HG02852 (cell line): Measurements from ENCODE around the gene SGCA.

Experiments used
- ATAC-seq: cut with Tn5 transposase; IDR thresholded peaks from one replicate; pipeline ENCODE4 v1.9.1; 2021; ENCODE audit warnings: mild to moderate bottlenecking, moderate library complexity; ENCODE audit not compliant: unreplicated experiment

Gene SGCA

GRCh38 chr17:50165867-50166517 lies at the start of gene SGCA:
Gene SGCA, plus strand, starts transcription at chr17:50166005. Its CDS starts 36 bp downstream, at chr17:50166041.
- ATAC-seq: no peak

DNA sequence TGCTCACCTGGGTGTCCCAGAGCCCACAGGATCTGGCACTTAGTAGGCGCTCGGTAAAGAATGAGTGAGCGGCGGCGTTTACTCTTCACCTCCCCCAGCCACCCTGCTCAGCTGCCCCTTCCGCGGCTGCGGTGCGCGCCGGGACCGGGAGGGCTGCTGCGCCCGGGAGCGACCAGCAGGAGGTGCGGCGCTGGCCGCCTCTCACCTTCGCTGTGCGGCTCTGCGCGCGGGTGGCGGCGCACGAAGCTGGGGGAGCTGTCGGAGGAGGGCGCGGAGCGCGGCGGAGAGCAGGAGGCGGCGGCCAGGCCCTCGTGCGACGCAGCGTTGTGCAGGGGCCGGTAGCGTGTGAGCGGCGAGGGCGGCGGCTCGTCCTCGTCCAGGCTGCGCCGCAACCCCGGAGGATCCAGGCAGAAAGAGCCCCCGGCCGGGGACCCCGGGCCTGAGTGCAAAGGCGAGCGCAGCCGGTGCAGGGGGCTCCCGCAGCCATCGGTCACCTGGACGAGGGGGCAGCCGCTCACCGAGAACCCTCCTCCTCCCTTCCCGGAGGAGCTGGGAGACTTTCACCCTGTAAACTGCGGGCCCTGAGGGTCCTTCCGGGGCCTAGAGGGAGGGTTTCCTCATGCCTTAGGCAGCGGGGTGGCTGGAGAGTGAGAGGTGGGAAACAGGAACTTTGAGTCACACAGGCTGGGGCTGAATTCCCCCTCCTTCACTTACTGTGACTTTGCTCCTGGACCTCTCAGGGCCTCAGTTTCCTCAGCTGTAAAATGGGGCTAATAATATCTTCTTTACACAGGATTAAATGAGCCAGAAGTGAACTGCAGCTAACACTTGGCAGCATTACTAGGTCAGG lies 48.4 kb upstream of the SGCA start:
- peak; percentile 51 for ATAC-seq

DNA sequence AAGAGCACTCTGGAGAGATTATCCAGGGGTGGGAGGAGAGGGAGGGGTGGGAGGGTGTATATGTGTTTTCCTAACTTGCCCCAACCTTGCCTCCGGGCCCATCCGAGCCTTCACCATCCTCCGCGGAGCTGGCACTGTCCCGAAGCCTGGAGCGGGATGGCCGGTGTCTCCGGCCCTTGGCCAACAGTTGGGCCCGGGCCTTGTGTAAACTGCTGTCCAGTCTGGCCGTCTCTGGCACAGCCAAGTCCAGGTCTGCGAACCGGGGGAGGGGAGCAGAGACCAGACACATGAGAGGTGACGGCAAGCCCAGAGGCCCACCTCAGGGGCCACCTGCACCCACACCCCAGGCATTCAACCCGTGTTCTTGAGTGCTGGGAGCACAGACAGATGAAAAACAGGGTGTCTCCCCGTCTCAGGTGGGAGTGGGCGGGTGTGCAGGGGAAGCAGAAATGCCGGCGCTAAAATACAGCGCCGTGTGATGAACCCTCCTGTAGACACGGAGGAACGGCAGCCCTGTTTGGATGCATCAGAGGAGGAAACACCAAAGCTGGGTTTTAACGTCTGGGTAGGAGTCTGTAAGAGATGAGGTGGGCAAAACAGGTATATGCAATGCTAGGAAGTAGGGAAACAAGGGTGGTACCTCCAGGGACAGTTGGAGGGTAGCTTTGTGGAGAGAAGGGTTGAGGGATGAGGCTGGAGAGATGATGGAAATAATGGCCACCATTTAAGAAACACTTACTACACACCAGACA lies 47.6 kb upstream of the SGCA start:
- ATAC-seq: no peak

DNA sequence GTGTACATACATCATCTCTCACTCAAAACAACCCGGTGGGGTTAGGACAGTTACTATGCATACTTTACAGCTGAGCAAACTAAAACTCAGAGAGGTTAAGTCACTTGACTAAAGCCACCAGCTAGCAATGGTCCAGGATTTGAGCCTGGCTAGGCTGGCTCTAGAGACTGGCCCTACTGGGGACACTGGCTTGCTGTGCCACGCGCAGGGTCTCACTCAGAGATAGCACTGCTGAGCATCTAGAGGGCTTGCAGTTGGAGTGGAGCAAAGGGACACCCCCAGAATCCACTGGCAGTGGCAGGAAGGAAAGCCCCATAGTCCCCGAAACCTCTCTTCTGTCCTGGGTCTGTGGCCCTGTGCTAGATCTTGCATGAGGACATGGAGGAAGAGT lies 47.0 kb upstream of the SGCA start:
- ATAC-seq: no peak

GRCh38 chr17:50120475-50121253 lies 45.1 kb upstream of the SGCA start:
- ATAC-seq: no peak

DNA sequence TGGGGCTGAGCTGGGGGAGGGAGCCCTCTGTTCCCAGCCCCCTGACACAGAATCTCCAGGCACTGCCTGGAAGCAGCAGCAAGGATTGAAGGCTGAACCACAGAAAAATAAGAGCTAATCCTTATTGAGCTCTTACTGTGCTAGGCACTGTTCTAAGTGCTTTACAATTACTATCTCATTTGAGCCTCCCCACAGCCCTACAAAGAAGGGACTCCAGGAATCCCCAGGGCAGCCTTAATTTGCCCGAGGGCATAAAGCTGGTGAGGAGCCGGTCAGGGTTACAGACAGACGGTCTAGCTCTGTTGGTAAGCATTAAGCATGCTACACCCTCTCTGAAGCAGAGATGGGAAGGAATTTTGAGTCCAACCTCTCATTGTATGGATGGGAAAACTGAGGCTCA lies 42.9 kb upstream of the SGCA start:
- no peak for ATAC-seq

DNA sequence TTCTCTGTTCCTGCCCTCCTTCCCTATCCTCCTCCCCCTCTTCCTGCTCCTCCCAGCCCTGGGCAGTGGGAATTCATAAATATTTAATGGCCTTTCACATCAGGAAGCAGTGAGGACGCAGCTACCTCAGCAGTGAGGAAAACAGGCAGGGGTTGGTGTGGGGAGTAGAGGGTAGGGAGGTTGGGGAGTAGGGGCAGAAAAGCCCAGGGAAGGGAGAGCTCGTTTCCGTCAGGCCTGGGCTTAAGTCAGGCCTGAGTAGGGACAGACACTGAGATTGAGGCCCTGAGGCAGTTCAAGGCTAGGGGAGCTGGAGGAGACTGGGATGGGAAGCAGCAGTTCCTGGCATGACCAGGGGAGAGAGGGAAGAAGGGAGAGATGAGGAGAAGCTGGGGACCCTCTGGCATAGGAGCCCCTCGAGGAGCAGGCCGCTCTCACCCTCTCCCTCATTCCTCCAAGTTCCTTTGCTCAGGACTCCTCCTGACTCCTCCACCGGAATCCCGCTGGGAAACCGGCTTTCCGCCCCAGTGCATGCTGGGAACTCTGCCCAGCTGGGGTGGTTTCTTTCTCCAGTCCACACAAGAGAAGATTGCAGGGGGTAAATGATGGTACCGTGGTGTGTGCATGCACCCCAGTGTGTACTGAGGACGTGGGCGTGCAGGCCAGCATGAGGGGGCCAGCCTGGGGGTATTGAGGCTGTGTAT lies 42.0 kb upstream of the SGCA start:
- no peak for ATAC-seq

DNA sequence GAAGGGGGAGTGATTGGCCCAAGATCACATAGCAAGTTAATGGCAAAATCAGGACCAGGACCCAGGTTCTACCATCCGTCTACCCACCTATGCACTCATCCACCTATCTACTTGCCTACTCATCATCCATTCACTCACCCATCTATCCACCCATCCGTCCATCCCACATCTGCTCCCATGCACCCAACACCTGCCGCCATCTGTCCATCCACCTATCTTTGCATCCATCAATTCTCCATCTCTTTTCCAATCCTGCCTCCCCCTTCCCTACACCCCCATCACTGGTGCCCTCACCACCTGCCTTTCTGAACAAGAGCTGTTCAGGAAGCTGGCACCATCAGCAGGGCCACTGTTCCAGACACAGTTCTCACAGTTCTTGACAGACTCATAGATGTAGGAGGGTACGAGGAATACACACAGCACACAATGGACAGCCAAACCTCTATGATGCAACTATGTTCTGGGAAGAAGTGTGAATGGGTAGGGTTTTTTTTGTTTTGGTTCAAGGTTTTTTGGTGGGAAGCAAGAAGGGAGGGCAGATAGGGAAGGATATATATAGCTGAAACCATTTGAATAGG lies 40.3 kb upstream of the SGCA start:
- ATAC-seq: no peak

DNA sequence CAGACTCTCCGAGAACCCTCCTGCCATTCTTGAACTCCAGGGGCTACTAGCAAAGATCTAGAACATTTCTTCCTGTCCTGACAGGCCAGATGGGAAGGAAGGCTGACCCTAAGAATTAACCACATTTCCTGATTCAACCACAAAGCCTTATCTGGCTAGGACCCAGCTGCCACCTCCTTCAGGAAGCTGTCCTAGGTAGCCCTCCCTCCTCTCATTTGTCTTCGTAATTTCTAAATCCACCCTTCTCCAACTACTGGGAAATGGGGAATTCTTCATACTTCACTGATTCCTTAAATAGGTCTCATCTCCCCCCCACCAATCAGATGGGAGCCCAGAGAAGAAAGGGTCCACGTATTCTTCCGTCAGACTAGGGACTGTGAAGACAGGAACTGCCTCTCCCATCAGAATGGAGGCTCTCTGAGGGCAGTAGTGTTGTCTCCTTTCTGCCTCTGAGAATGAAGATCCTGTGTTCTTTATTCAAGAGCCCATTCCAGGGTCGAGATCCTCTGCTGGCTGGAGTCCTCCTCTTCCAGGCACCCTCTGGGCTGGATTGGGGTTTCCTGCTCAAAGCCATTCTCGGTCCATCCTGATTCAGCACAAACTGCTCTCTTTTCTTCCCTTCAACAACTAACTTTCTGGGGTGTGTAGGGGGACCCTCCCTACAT lies 38.0 kb upstream of the SGCA start:
- no peak for ATAC-seq

- no peak for ATAC-seq
These were observed 37.1 kb upstream of the SGCA start for GRCh38 chr17:50128441-50129352.

DNA sequence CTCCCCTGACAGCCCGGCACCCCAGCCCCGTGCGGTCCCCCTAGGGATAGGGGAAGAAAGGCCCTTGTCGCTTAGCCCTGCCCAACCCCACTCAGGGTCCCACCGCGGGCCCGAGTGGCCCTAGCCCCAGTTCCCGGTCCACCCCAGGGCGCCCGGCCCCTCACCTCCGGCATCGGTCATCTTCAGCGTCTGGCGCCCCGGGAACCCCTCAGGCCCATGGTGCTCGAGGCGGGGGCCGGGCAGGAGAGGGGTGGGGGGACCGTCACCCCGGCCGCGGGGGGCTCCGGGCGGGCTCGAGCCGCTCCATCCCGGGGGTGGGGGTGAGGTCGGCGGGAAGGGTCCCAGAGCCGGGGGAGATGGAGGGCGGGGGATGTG lies 36.5 kb upstream of the SGCA start:
- no peak for ATAC-seq

- ATAC-seq: no peak
These were observed 35.9 kb upstream of the SGCA start, which contains the start of gene SAMD14 for GRCh38 chr17:50129728-50130558. Gene SAMD14, minus strand, starts transcription at chr17:50130160. Its CDS starts 5,201 bp downstream, at chr17:50124959.

DNA sequence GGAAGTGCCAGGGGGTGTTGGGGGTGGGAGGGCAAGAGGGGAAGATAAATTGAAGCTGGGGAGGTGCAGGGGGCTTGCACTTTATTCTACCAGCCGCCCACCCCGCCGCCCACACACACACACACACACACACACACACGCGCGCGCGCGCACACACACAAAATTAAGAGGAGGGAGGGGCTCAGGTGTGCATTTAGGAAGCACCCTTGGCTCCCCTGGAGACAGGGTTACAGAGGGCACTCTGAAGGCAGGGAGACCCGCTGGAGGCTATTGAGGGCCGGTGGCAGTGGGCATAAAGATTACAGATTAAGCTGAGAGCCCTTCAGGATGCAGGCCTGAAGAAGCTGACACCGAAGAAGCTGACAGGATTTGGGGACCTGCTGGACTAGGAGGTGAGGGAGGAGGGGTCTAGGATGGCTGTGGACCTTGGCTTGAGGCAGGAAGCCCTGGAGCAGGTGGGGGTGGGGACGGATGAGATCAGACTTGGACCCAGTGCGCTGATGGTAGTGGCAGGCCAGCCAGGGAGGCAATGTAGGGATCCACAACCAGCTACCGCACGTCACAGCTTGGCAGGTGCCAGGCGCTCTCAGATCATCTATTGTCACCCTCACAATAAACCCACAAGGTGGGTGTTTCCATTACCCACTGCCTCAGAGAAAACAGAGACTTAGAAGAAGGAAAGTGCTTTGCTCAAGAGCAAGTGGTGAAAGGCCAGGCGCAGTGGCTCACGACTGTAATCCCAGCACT lies 35.1 kb upstream of the SGCA start:
- no peak for ATAC-seq

DNA sequence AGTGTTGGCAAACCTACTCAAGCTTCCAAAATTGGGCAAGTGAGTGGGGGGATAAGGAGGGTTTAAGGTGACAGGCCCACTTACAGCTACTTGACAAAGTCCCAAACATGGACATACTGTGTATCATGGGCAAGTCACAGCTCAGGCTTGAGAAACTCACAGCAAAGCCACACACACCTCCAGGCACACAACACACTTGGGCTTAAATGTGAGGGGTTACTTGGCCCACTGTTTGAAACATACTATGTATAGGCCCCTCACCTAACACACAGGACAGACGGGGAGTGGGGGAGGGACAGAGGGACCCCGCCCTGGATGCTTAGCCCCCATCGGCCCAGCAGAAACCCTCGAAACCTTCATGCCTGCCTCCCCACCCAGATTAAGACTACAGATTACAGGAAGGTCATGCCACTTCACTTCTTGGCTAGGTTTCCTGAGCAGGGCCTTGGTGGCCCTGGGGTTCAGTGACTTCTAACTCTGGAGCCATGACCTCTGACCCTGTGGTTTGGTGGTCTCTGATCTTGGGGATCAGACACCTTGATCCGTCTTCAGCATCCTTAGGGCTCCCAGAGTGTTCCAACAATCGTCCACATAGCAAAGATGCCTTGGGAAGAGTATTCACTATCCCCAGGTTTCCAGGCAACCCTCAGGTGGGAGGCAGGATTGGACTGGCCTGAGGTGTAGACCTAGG lies 33.6 kb upstream of the SGCA start:
- ATAC-seq: no peak

DNA sequence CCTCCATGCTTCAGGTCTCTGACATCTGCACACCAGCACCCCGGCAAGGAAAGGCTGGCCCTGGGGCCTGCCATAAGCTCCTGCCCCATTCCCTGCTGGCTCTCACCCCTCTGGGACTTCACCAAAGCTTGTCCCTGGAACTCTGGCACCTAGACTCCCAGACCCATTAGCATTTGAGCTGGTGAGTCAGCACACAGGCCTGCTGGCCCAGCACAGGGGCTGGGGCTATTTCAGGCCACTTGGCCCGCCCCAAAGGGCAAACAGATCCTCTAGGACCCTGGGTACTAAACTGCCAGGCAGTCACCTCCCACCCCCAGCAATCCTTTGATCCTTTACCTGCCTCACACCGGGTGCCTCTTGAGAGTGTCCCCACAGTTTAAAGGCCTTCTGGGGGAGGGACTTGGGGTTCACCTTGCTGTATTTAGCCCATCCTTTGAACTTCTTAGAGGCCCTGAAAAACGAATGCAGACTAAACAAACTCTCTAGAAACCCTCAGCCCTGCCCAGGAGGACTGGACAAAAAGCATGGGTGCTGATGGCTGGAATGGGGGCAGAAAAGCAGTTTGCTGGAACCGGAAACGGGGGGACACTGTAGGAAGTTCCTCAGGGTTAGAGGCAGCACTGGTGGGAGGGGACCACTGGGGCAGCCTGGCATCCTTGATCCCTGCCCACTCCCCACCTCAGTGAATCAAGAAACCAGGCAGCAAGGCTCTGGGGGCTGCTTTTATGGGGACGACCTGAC lies 32.6 kb upstream of the SGCA start:
- ATAC-seq: no peak

GRCh38 chr17:50133769-50134099 lies 32.1 kb upstream of the SGCA start:
- no peak for ATAC-seq
